HEK293 (cell line): ENCODE results near the gene ME2.
A peak's percentile ranks its signal among the peaks of the same experiment; 100 is the strongest.

Experiments used
- CTCF ChIA-PET: fragments of 350-600 bp; formaldehyde crosslinking; extraction: SDS; loops from one replicate; lab custom pipeline; 2021; ENCODE audit warnings: antibody characterized with exemption; lab: Yijun Ruan, JAX
- POLR2A ChIA-PET: fragments of 300-600 bp; formaldehyde crosslinking; extraction: SDS; loops from one replicate; lab custom pipeline; 2020; ENCODE audit warnings: antibody characterized with exemption, inconsistent platforms; lab: Yijun Ruan, JAX
- H3K27ac ChIP-seq: fragments of 200-500 bp; sonication (Bioruptor generic); 2 replicates; pipeline ENCODE4 v1.5.1; 2014; ENCODE audit warnings: low read depth, low read length, control low read depth, inconsistent platforms; ENCODE audit errors: extremely low read depth
- H3K36me3 ChIP-seq, 2 experiments: fragments of 200-500 bp in 1 of 2; sonication (Bioruptor generic) in 1 of 2; 1 replicate in 1 of 2; 2 replicates in 1 of 2; pipeline ENCODE4 v1.5.1; 2014 to 2017; ENCODE audit warnings: inconsistent platforms in 2 of 2, low read length in 2 of 2; ENCODE audit not compliant: control insufficient read depth in 2 of 2, insufficient read depth in 1 of 2
- H3K4me1 ChIP-seq: fragments of 200-500 bp; sonication (Bioruptor generic); 2 replicates; pipeline ENCODE4 v1.5.1; 2014; ENCODE audit warnings: mild to moderate bottlenecking, low read length, inconsistent platforms; ENCODE audit not compliant: control insufficient read depth, insufficient read depth
- H3K4me3 ChIP-seq: 2 replicates; pipeline ENCODE4 v1.5.1; 2011; ENCODE audit warnings: low read depth, mild to moderate bottlenecking, control low read depth, low read length, moderate library complexity
- H3K9me3 ChIP-seq: fragments of 200-500 bp; sonication (Bioruptor generic); 2 replicates; pipeline ENCODE4 v1.5.1; 2014; ENCODE audit warnings: low read depth, low read length, inconsistent platforms; ENCODE audit not compliant: control insufficient read depth, insufficient read depth
- GFI1B ChIP-seq: fragments of 450-650 bp; formaldehyde crosslinking; IDR thresholded peaks from 2 replicates; pipeline ENCODE4 v1.5.1; 2016; ENCODE audit warnings: missing biosample characterization, missing genetic modification characterization
- HIC1 ChIP-seq: fragments of 450-650 bp; formaldehyde crosslinking; IDR thresholded peaks from 2 replicates; pipeline ENCODE4 v1.5.1; 2016; ENCODE audit warnings: missing biosample characterization, missing genetic modification characterization
- SCRT1 ChIP-seq: fragments of 450-650 bp; formaldehyde crosslinking; IDR thresholded peaks from 2 replicates; pipeline ENCODE4 v1.5.1; 2016; ENCODE audit warnings: missing biosample characterization, missing genetic modification characterization, borderline replicate concordance
- SCRT2 ChIP-seq: fragments of 450-650 bp; formaldehyde crosslinking; IDR thresholded peaks from 2 replicates; pipeline ENCODE4 v1.5.1; 2016; ENCODE audit warnings: missing biosample characterization, missing genetic modification characterization
- ZBTB1 ChIP-seq: fragments of 450-650 bp; formaldehyde crosslinking; IDR thresholded peaks from 2 replicates; pipeline ENCODE4 v1.5.1; 2016; ENCODE audit warnings: missing biosample characterization, missing genetic modification characterization
- ZBTB11 ChIP-seq: fragments of 450-650 bp; formaldehyde crosslinking; conservative IDR thresholded peaks from 2 replicates; pipeline ENCODE4 v1.5.1; 2016; ENCODE audit warnings: low read depth, missing biosample characterization, missing genetic modification characterization
- ZBTB21 ChIP-seq: fragments of 450-650 bp; formaldehyde crosslinking; IDR thresholded peaks from 2 replicates; pipeline ENCODE4 v1.5.1; 2017; ENCODE audit warnings: missing biosample characterization, missing genetic modification characterization
- ZBTB48 ChIP-seq: fragments of 450-650 bp; formaldehyde crosslinking; IDR thresholded peaks from 2 replicates; pipeline ENCODE4 v1.5.1; 2016; ENCODE audit warnings: missing biosample characterization, missing genetic modification characterization
- ZNF121 ChIP-seq: fragments of 450-650 bp; formaldehyde crosslinking; IDR thresholded peaks from 2 replicates; pipeline ENCODE4 v1.5.1; 2016; ENCODE audit warnings: missing biosample characterization, missing genetic modification characterization
- ZNF248 ChIP-seq: fragments of 450-650 bp; formaldehyde crosslinking; IDR thresholded peaks from 2 replicates; pipeline ENCODE4 v1.5.1; 2017; ENCODE audit warnings: missing biosample characterization, missing genetic modification characterization
- ZNF398 ChIP-seq: fragments of 450-650 bp; formaldehyde crosslinking; IDR thresholded peaks from 2 replicates; pipeline ENCODE4 v1.5.1; 2017; ENCODE audit warnings: missing biosample characterization, missing genetic modification characterization
- ZNF580 ChIP-seq: fragments of 450-650 bp; formaldehyde crosslinking; IDR thresholded peaks from 2 replicates; pipeline ENCODE4 v1.5.1; 2016; ENCODE audit warnings: missing biosample characterization, missing genetic modification characterization
- ZNF629 ChIP-seq: fragments of 450-650 bp; formaldehyde crosslinking; IDR thresholded peaks from 2 replicates; pipeline ENCODE4 v1.5.1; 2017; ENCODE audit warnings: missing biosample characterization, missing genetic modification characterization
- ZNF658 ChIP-seq: fragments of 450-650 bp; formaldehyde crosslinking; IDR thresholded peaks from 2 replicates; pipeline ENCODE4; 2016; ENCODE audit warnings: missing biosample characterization, missing genetic modification characterization
- ZNF664 ChIP-seq: fragments of 450-650 bp; formaldehyde crosslinking; IDR thresholded peaks from 2 replicates; pipeline ENCODE4 v1.5.1; 2016; ENCODE audit warnings: missing biosample characterization, missing genetic modification characterization
- ZSCAN30 ChIP-seq: fragments of 450-650 bp; IDR thresholded peaks from 2 replicates; pipeline ENCODE4 v1.5.1; 2018; ENCODE audit warnings: missing biosample characterization, mild to moderate bottlenecking, missing genetic modification characterization, moderate library complexity
- TF ChIP-seq, protein P1 (sequence below): fragments of 450-650 bp; formaldehyde crosslinking; IDR thresholded peaks from 2 replicates; pipeline ENCODE4 v1.5.1; 2016; ENCODE audit warnings: missing biosample characterization, missing genetic modification characterization

The ME2 gene

DNA sequence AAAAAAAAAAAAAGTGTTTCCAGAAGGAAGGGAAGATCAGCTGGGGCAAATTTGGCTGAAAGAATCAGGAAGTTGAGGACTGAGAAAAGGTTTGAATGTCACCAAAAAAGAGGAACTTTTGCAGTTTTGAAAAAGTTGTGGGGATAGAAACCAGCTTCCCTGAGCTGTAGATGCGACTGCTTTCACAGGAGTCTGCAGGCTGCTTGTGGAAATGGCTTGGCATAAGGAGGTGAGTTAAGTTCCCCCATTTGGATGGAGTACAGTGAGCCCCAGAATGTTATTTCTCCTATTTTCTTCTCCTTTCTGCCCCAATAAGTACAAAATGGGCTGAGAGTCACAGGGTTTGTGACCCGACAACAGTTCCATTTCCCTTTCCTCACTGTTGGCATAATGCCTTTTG lies 16.5 kb upstream of the ME2 start:
- peaks cover 2% of the 10 kb centered on the region; the same call in 1 of the 2 replicates for H3K4me1 ChIP-seq
- TF ChIP-seq ZBTB21 (tag by site-specific recombination) = no peak
- TF ChIP-seq ZSCAN30 (tag by site-specific recombination) = no peak
- 0 out of 2 replicates have a peak, but pooled peaks have one; percentile 2 for TF ChIP-seq ZNF121 (tag by site-specific recombination)
- no peaks in the 10 kb centered on the region for H3K9me3 ChIP-seq
- POLR2A ChIA-PET = interaction anchor here (1.0 kb wide), 1 partner anchor 16 kb away, joined by 3 read pairs; the partner anchor contains the start of gene ME2
- CTCF ChIA-PET = no interaction called here
- H3K36me3 ChIP-seq = no peaks in the 10 kb centered on the region
- H3K4me3 ChIP-seq = no peak overlapping the region
- no peak overlapping the region for H3K27ac ChIP-seq

DNA sequence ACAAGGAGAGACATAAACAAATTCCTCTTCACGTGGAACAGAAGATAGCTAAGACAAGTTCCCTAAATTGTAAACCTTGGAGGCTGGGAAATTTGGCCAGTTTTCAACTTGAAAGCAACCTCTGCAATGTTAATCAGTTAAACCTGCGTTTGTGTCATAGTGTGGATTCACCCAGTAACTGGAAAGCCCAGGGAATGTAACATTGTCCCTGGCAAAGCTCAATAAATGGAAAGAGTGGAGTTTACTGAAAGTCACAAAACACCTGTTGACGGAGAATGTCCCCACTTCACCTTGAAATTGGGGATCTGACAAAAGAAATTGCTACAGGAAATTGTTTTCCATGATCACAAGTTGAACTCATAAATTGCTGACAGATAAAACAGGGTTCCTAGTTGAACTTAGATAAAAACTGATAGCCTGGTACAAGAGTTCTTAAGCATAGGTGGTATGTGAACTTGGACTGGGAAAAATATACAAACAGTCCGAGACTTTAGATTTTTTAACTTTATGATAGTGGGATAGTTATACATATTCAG lies 15.0 kb upstream of the ME2 start:
- H3K9me3 ChIP-seq = no peaks in the 10 kb centered on the region
- CTCF ChIA-PET = interaction anchor here (0.7 to 1.8 kb wide), 4 partner anchors 15 to 188 kb away, joined by 3 to 13 read pairs (median 4); partner anchors contain the start of gene MRO
- TF ChIP-seq SCRT2 (tag by site-specific recombination) (peak; percentile 81), ZNF658 (tag by site-specific recombination) (no peak), ZBTB1 (tag by site-specific recombination) (no peak), HIC1 (no peak), ZNF398 (tag by site-specific recombination) (no peak), ZNF664 (tag by site-specific recombination) (no peak), GFI1B (tag by site-specific recombination) (no peak), SCRT1 (tag by site-specific recombination) (peak; percentile 75), ZNF629 (tag by site-specific recombination) (no peak), ZBTB11 (tag by site-specific recombination) (no peak), ZBTB48 (tag by site-specific recombination) (no peak), ZNF580 (no peak), ZNF248 (no peak)
- TF ChIP-seq, protein P1, sequence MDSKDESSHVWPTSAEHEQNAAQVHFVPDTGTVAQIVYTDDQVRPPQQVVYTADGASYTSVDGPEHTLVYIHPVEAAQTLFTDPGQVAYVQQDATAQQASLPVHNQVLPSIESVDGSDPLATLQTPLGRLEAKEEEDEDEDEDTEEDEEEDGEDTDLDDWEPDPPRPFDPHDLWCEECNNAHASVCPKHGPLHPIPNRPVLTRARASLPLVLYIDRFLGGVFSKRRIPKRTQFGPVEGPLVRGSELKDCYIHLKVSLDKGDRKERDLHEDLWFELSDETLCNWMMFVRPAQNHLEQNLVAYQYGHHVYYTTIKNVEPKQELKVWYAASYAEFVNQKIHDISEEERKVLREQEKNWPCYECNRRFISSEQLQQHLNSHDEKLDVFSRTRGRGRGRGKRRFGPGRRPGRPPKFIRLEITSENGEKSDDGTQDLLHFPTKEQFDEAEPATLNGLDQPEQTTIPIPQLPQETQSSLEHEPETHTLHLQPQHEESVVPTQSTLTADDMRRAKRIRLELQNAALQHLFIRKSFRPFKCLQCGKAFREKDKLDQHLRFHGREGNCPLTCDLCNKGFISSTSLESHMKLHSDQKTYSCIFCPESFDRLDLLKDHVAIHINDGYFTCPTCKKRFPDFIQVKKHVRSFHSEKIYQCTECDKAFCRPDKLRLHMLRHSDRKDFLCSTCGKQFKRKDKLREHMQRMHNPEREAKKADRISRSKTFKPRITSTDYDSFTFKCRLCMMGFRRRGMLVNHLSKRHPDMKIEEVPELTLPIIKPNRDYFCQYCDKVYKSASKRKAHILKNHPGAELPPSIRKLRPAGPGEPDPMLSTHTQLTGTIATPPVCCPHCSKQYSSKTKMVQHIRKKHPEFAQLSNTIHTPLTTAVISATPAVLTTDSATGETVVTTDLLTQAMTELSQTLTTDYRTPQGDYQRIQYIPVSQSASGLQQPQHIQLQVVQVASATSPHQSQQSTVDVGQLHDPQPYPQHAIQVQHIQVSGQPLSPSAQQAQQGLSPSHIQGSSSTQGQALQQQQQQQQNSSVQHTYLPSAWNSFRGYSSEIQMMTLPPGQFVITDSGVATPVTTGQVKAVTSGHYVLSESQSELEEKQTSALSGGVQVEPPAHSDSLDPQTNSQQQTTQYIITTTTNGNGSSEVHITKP = 0 out of 2 replicates have a peak, but pooled peaks have one; percentile 22
- TF ChIP-seq, all 188 proteins: peak for 3
- Histone ChIP-seq H3K4me3 (no peak overlapping the region), H3K27ac (no peak overlapping the region), H3K36me3 (no peaks in the 10 kb centered on the region), H3K4me1 (peaks cover 5% of the 10 kb centered on the region)
- POLR2A ChIA-PET = interaction anchor here (0.7 to 1.6 kb wide), 2 partner anchors 15 to 26 kb away, joined by 4 read pairs; partner anchors contain the start of gene ME2
